ENCODE measurements around the gene UNC5A. TPM values are rescaled to one million over a fixed set of nuclear protein-coding genes. Genes with fewer than 3 reads are reported as not detected.
"Not testable (repeated sequence)": the region's sequence is repeated elsewhere in the genome, so short reads cannot be mapped to it uniquely, and the experiment has no call there.

UNC5A gene
- total RNA-seq, 2 experiments from 2014 or later, result not detected

DNA sequence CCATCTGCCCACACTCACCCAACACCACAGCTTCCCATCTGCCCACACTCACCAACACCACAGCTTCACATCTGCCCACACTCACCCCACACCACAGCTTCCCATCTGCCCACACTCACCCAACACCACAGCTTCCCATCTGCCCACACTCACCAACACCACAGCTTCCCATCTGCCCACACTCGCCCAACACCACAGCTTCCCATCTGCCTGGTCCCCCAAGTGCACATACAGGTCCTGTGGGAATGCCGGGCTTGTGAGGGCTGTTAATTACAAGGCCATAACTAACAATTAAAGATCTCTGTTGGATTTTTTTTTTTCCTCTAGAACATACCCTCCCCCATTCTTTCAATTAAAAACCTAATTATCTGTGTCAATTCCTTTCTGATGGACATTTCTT is 62.7 kb downstream of the UNC5A start:
- H3K4me1 ChIP-seq (ENCODE audit: insufficient read depth, low read length), result peaks cover 21% of the 10 kb centered on the region
- POLR2A ChIA-PET, result interaction anchor here (0.7 kb wide), 1 partner anchor 37 kb away, joined by 3 read pairs; no protein-coding TSS in a partner anchor
- H3K36me3 Mint-ChIP-seq (ENCODE audit: low read depth); CTCF ChIA-PET; H3K9me3 Mint-ChIP-seq; H3K36me3 ChIP-seq (ENCODE audit: insufficient read depth, low read length); ATAC-seq (ENCODE audit: poor library complexity); intact Hi-C loops (cut with DNase I, micrococcal nuclease); H3K27ac Mint-ChIP-seq; DNase-seq; H3K27ac ChIP-seq (ENCODE audit: low read depth in 1 of 2, low read length in 2 of 2); H3K4me3 Mint-ChIP-seq; H3K4me3 ChIP-seq (ENCODE audit: low read length); H3K4me1 Mint-ChIP-seq (ENCODE audit: low read depth): not testable (repeated sequence)
- peaks cover 0 to 57% of the 10 kb centered on the region in 2 experiments for H3K9me3 ChIP-seq (ENCODE audit: control insufficient read depth in 1 of 2, insufficient read depth in 1 of 2, low read length in 2 of 2)
- peaks cover 22% of the 10 kb centered on the region for H3K27me3 Mint-ChIP-seq
- peaks cover 6 to 26% of the 10 kb centered on the region in 2 experiments for H3K27me3 ChIP-seq (ENCODE audit: control insufficient read depth in 1 of 2, insufficient read depth in 2 of 2, low read length in 2 of 2)

DNA sequence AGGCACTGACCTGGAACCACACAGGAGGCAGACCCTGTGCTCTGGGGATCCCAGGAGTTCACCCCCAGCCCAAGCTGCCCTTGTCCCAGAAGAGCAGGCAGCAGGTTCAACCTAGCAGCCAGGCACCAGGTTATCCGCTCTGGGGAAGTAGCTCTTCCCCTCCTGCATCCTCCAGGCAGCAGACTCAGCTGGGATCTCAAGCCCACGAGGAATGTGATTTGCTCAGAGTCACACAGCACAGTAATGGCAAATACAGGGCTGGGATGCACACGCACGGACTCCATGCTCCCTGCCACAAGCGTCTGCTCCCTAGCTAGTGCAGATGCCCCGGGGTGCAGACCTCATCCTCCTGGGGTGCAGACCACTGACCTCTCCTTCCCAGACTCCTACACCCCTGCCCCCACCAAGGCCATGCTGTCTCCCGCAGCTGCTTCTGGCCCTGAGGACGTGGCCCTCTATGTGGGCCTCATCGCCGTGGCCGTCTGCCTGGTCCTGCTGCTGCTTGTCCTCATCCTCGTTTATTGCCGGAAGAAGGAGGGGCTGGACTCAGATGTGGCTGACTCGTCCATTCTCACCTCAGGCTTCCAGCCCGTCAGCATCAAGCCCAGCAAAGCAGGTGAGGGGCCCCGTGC is 63.3 kb downstream of the UNC5A start:
- Histone ChIP-seq H3K27me3 (ENCODE audit: control insufficient read depth in 1 of 2, insufficient read depth in 2 of 2, low read length in 2 of 2) (peaks cover 9 to 27% of the 10 kb centered on the region in 2 experiments), H3K36me3 (ENCODE audit: insufficient read depth, low read length) (no peaks in the 10 kb centered on the region), H3K4me1 (ENCODE audit: insufficient read depth, low read length) (peaks cover 21% of the 10 kb centered on the region), H3K9me3 (ENCODE audit: control insufficient read depth in 1 of 2, insufficient read depth in 1 of 2, low read length in 2 of 2) (peaks cover 0 to 58% of the 10 kb centered on the region in 2 experiments), H3K27ac (ENCODE audit: low read depth in 1 of 2, low read length in 2 of 2) (no peak overlapping the region), H3K4me3 (ENCODE audit: low read length) (no peak overlapping the region)
- TF ChIP-seq, protein P1, sequence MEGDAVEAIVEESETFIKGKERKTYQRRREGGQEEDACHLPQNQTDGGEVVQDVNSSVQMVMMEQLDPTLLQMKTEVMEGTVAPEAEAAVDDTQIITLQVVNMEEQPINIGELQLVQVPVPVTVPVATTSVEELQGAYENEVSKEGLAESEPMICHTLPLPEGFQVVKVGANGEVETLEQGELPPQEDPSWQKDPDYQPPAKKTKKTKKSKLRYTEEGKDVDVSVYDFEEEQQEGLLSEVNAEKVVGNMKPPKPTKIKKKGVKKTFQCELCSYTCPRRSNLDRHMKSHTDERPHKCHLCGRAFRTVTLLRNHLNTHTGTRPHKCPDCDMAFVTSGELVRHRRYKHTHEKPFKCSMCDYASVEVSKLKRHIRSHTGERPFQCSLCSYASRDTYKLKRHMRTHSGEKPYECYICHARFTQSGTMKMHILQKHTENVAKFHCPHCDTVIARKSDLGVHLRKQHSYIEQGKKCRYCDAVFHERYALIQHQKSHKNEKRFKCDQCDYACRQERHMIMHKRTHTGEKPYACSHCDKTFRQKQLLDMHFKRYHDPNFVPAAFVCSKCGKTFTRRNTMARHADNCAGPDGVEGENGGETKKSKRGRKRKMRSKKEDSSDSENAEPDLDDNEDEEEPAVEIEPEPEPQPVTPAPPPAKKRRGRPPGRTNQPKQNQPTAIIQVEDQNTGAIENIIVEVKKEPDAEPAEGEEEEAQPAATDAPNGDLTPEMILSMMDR (IDR thresholded peaks at IDR 0.05), result no peak
- DNase-seq, result no peak
- no peaks in the 10 kb centered on the region for H3K36me3 Mint-ChIP-seq (ENCODE audit: low read depth)
- H3K4me1 Mint-ChIP-seq (ENCODE audit: low read depth), result peaks cover 5% of the 10 kb centered on the region
- POLR2A ChIA-PET, result no interaction called here
- CTCF ChIA-PET, result no interaction called here
- ATAC-seq (ENCODE audit: poor library complexity), result no peak
- H3K4me3 Mint-ChIP-seq, result no peak overlapping the region
- intact Hi-C loops (cut with DNase I, micrococcal nuclease), result no loop called here
- peaks cover 22% of the 10 kb centered on the region for H3K27me3 Mint-ChIP-seq
- H3K9me3 Mint-ChIP-seq, result no peaks in the 10 kb centered on the region
- no peak overlapping the region for H3K27ac Mint-ChIP-seq

- POLR2A ChIA-PET, result no interaction called here
- no peak for ATAC-seq (ENCODE audit: poor library complexity)
- H3K27me3 Mint-ChIP-seq, result peaks cover 22% of the 10 kb centered on the region
- Histone ChIP-seq H3K27me3 (ENCODE audit: control insufficient read depth in 1 of 2, insufficient read depth in 2 of 2, low read length in 2 of 2) (peaks cover 9 to 27% of the 10 kb centered on the region in 2 experiments), H3K4me3 (ENCODE audit: low read length) (no peak overlapping the region), H3K4me1 (ENCODE audit: insufficient read depth, low read length) (peaks cover 20% of the 10 kb centered on the region), H3K27ac (ENCODE audit: low read depth in 1 of 2, low read length in 2 of 2) (no peak overlapping the region), H3K36me3 (ENCODE audit: insufficient read depth, low read length) (no peaks in the 10 kb centered on the region), H3K9me3 (ENCODE audit: control insufficient read depth in 1 of 2, insufficient read depth in 1 of 2, low read length in 2 of 2) (peaks cover 0 to 53% of the 10 kb centered on the region in 2 experiments)
- CTCF ChIA-PET, result no interaction called here
- intact Hi-C loops (cut with DNase I, micrococcal nuclease), result no loop called here
- H3K36me3 Mint-ChIP-seq (ENCODE audit: low read depth), result no peaks in the 10 kb centered on the region
- TF ChIP-seq, protein P1 (IDR thresholded peaks at IDR 0.05), result no peak
- no peaks in the 10 kb centered on the region for H3K9me3 Mint-ChIP-seq
- no peak overlapping the region for H3K4me3 Mint-ChIP-seq
- DNase-seq, result no peak
- peaks cover 5% of the 10 kb centered on the region for H3K4me1 Mint-ChIP-seq (ENCODE audit: low read depth)
- H3K27ac Mint-ChIP-seq, result no peak overlapping the region
Measured at GRCh38 chr5:176874198-176874780, 63.9 kb downstream of the UNC5A start.

All from CD4-positive, alpha-beta T cell (primary cell).